ENCODE measurements around the gene LYPD6B.

The LYPD6B gene

DNA sequence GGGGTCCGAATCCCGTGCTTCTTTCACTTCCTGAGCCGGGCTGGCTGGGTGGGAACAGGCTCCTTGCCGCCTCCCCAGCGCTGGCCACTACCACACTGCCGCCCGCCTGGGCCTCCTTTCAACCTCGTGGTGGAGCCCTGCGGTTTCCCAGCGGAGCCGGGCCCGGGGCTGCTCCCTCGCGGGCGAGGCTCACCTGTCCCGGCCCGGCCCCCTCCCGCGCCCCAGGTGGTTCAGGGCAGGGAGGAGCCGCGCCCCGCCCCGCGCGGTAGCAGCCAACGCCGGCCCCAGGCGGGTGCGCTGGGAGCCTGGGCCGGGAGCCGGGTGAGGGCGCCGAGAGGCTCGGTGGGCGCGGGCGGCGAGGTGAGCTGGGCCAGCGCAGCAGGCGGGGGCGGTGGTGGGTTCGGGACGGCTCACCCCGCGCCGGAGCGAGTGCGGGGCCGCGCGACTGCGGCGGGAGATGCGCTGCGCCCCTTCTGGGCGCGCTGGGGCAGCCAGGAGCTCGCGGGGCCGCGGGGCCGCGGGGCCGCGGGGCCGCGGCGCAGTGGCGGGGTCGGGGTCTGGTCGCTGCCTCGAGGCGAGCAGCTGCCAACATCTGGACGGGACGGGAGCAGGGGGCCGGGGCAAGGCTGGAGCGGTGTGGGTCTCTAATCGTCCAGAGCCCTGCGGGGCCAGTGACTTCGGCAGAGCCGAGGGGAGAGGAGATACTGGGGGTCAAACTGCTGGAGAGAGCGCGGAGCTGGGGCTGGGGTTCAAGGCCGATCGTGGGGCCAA, at the start of gene LYPD6B:
LYPD6B (plus strand) TSS at position 258 of the 771 bp plus-strand sequence. CDS start 92,250 bp downstream, outside the sequence.
- no peak for DNase-seq (ENCODE audit: low spot score)

DNA sequence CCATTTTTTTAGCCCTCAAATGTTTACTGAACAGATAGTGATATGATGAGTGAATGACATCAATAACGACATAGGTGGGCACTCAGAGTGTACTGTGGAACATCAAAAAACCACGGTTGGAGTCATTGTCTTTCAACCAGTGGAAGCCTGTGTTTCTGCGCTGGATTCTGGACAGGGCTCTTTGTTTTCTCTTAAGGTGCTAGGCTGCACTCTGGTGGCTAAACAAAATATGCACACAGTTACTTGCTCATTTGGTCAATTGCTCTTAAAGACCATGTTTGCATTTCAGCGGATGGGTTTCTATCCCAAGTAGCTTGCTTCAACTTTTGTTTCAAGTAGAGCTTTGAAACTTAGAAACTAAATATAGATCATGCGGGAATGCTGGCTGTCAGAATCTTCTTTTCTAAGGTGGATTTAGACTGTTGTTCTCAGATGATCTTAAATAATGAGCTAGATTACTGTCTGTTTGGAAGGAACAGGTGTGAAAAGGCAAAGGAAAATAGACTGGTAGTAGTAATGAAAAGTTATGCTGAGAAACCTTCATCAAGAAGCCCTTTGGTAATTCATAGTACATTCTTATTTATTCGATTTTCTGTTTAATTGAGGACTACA, 48.5 kb upstream of the LYPD6B start:
- DNase-seq (ENCODE audit: low spot score): peak; percentile 45

DNA sequence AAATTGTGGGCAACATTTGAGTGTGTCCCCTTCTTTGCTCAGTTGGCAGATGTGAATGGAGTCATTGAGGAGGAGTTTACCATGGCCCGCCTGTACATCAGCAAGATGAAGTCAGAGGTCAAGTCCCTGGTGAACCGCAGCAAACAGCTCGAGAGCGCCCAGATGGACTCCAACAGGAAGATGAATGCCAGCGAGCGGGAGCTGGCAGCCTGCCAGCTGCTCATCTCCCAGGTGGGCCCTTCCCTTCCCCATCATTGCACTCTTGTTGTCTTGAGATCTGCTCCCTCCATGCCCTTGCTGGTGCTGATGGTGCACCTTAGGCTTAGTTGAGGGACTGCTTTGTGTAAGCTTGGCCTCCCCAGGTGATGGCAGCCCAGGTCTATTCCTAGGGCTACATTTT, 47.5 kb upstream of the LYPD6B start:
- DNase-seq (ENCODE audit: low spot score): no peak

DNA sequence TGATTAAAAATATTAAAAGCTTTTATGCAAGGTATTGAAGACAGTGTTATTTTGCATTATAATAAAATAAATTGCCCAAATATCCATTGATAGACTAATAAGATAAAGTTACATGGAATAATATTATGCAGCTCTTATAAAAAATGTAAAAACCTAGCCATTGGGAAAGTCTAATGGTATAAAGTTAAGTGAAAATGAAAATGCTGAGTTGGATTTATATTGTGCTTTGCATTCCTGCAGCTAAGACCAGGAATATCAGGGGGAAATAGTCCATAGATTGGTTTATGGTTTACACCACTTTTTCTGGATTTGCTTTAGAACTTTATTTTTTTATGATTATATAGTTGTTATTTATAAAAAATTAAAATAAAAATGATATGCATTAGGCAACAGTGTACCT, 46.1 kb upstream of the LYPD6B start:
- no peak for DNase-seq (ENCODE audit: low spot score)

DNA sequence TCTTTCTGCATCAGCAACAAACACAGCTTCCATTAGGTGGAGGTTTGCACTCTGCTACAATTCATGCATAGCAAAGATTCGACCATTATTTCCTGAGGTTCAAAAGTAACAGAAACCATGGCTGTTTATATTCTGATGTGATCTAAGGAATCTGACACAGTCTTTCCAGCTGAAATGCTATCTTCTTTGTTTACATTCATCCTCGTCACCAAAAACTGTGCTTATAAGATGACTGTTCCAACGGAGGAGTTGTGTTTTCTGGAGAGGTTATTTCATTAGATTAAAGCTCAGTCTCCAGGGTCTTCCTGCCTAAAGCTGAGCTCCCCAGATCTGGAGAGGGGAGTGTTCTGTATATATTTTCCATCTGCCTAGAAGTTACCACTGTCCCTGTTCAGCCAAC, 45.1 kb upstream of the LYPD6B start:
- DNase-seq (ENCODE audit: low spot score): no peak

DNA sequence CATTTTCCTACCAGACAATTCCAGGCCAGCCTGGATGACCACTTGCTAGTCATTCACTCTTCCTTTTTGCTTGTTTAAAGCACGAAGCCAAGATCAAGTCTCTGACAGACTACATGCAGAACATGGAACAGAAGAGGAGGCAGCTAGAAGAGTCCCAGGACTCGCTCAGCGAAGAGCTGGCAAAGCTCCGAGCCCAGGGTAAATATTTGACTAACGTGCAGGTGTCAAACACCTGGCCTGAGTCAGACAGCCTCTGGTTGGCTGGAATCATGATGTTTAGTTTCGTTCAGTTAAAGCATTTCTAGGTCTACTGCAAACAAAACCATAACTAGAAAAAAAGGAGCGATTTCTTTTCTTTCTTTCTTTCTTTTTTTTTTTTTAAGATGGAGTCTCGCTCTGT, 44.2 kb upstream of the LYPD6B start:
- no peak for DNase-seq (ENCODE audit: low spot score)

GRCh38 chr2:148996805-148997204, 41.7 kb upstream of the LYPD6B start:
- no peak for DNase-seq (ENCODE audit: low spot score)

- no peak for DNase-seq (ENCODE audit: low spot score)
Measured at GRCh38 chr2:148998165-148998830, 40.2 kb upstream of the LYPD6B start.

DNA sequence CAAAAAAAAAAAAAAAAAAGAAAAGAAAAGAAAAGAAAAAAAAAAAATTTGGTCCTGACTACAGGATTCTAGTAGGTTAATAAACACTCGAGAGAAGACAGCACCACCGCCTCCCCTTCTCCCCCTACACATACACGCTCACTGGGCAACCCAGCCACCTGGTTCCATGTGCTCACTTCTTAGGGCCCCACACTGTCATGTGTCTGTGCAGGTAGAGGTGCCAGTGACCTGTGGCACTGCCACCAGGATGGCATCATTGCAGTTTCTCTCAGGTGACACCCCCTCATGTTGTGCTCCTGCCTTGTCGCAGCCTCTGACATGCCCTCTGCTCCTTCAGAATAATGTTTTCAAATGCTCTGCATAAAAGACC, 39.7 kb upstream of the LYPD6B start:
- no peak for DNase-seq (ENCODE audit: low spot score)

GRCh38 chr2:148999451-148999921, 39.0 kb upstream of the LYPD6B start:
- DNase-seq (ENCODE audit: low spot score): no peak

GRCh38 chr2:149000158-149000938, 38.2 kb upstream of the LYPD6B start:
- DNase-seq (ENCODE audit: low spot score): peak; percentile 21

DNA sequence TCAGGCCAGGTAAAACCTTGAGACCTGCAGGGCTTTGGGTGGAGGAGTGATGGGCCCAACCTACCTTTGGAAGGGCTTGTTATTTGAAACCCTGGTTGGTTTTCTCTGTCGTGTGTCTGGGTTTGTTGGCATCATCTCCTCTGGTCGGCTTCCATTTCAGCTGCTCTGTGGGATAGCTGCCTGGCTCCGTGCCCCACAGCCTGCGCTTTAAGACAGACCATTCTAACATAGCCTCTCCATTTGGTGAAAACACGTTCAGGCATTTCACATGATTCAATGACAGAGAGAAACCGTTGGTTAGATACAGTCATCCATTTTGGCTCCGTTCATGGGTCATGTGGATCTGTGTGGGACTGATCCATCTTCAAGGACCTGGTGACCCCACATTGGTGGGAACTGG, 37.0 kb upstream of the LYPD6B start:
- no peak for DNase-seq (ENCODE audit: low spot score)

- DNase-seq (ENCODE audit: low spot score): no peak
Measured at GRCh38 chr2:149002378-149002890, 36.1 kb upstream of the LYPD6B start.

DNA sequence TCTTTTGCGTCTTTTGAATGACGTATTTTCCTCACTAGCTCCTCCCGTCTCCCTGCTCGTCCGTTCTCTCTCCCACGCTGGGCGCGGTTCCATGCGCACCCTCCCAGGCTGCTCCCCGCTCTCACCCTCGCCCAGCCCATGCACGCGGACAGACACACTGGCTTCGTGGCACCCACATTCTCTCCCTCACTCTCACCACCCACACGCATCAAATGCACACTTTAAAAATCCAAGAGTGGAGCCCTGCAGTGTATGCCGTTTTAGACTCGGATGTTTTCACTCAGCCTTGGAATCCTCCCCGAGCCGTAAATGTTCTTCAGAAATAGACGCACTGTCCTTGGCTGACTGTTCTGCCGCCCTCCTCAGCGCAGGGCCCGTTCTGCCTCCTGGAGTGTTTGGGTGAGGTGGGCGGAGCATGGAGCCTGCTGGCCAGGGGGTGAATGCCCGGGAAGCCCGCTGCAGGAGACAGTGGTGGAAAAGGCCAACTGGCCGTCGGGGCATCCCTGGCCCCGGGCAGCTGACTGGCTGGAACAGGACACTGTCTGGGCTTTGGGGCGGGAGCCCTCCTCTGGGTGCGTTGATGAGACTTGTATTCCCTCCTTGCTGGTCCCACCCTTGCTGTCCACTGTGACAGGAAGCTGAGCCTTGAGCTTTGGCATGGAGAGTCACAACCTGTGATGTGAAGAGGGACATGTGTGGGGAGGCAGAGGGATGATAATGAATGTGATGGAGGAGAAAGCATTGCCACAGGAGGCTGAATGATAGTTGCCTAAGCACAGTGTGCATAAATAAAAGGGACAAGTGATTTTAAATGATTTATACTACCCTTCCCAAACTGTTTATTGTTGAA, 35.4 kb upstream of the LYPD6B start:
- DNase-seq (ENCODE audit: low spot score): no peak

- DNase-seq (ENCODE audit: low spot score): no peak
Measured at GRCh38 chr2:149004836-149005235, 33.7 kb upstream of the LYPD6B start.

- DNase-seq (ENCODE audit: low spot score): no peak
Measured at GRCh38 chr2:149005471-149006077, 32.9 kb upstream of the LYPD6B start.

- no peak for DNase-seq (ENCODE audit: low spot score)
Measured at GRCh38 chr2:149006883-149007543, 31.5 kb upstream of the LYPD6B start.

- DNase-seq (ENCODE audit: low spot score): no peak
Measured at GRCh38 chr2:149008381-149008780, 30.1 kb upstream of the LYPD6B start.

GRCh38 chr2:149009576-149010461, 28.7 kb upstream of the LYPD6B start:
- no peak for DNase-seq (ENCODE audit: low spot score)

Data from activated CD4-positive, alpha-beta T cell treated with anti-CD3 and anti-CD28 coated beads, Interleukin-2, Interleukin-4, amounts not matched to agents 100 ng/mL and 50 ng/mL, durations not matched to agents 16 hours and 8 hours (primary cell).